ENCODE data around the gene GALNT1. TPM values are rescaled to one million over a fixed set of nuclear protein-coding genes. Genes with fewer than 3 reads are reported as not detected.
A peak's percentile ranks its signal among the peaks of the same experiment; 100 is the strongest.

The GALNT1 gene
- polyA plus RNA-seq, 4 donors: 18.4 to 178 (median 36.3) TPM

- FAIRE-seq: no peak
Measured at GRCh38 chr18:35642802-35643201, 61.3 kb downstream of the GALNT1 start.

DNA sequence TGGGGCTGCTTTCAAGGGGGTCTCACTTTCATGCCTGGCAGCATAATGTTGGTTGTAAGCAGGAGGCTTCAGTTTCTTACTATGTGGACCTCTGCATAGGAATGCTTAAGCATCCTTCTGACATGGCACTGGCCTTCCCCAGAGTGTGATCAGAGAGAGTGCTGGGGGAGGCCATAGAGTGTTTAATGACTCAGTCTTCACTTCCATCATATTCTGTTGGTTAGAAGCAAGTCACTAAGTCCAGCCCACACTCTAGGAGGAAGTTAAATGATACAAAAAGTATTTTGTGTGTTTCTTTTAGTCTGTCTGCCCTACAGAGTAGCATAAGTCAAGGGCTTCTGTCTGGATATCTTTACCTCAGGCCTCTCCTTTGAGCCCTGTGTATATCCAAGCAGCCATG is 64.9 kb downstream of the GALNT1 start:
- no peak for FAIRE-seq
- Histone ChIP-seq H3K4me1 (ENCODE audit: control insufficient read depth in 3 of 3, insufficient read depth in 2 of 3, low read depth in 1 of 3, low read length in 2 of 3) (no peaks in the 10 kb centered on the region), H3K4me3 (ENCODE audit: low read depth in 1 of 3, low read length in 3 of 3) (no peak overlapping the region)

More at GRCh38 chr18:35642802-35643201, 61.3 kb downstream of the GALNT1 start:
- DNase-seq: no peak
- peaks cover 0 to 25% of the 10 kb centered on the region in 2 donors for H3K9me3 ChIP-seq (ENCODE audit: control insufficient read depth in 2 of 2, insufficient read depth in 1 of 2, low read depth in 1 of 2, low read length in 1 of 2)
- WGBS, 3 donors: 93 to 99% (median 95%) methylated on average over 4 of the region's 4 CpGs
- H3K27ac ChIP-seq (ENCODE audit: low read depth in 1 of 3, low read length in 2 of 3): no peak overlapping the region
- H3K27me3 ChIP-seq (ENCODE audit: control insufficient read depth in 3 of 3, insufficient read depth in 3 of 3, low read length in 3 of 3): no peaks in the 10 kb centered on the region
- H3K36me3 ChIP-seq (ENCODE audit: control insufficient read depth in 3 of 3, insufficient read depth in 2 of 3, low read depth in 1 of 3, low read length in 3 of 3): peaks cover 0 to 9% (median 0%) of the 10 kb centered on the region in 3 donors
- H3K4me3 ChIP-seq (ENCODE audit: low read depth in 1 of 3, low read length in 3 of 3): no peak overlapping the region
- no peaks in the 10 kb centered on the region for H3K4me1 ChIP-seq (ENCODE audit: control insufficient read depth in 3 of 3, insufficient read depth in 2 of 3, low read depth in 1 of 3, low read length in 2 of 3)

GRCh38 chr18:35653392-35654135 is 72.0 kb downstream of the GALNT1 start:
- no peak for DNase-seq
- no peaks in the 10 kb centered on the region for H3K4me1 ChIP-seq (ENCODE audit: control insufficient read depth in 3 of 3, insufficient read depth in 2 of 3, low read depth in 1 of 3, low read length in 2 of 3)
- H3K9me3 ChIP-seq (ENCODE audit: control insufficient read depth in 2 of 2, insufficient read depth in 1 of 2, low read depth in 1 of 2, low read length in 1 of 2): peaks cover 0 to 10% of the 10 kb centered on the region in 2 donors
- peaks cover 0 to 12% (median 2%) of the 10 kb centered on the region in 3 donors for H3K36me3 ChIP-seq (ENCODE audit: control insufficient read depth in 3 of 3, insufficient read depth in 2 of 3, low read depth in 1 of 3, low read length in 3 of 3)
- WGBS, 3 donors: 74 to 84% (median 81%) methylated on average over 4 of the region's 4 CpGs
- H3K27ac ChIP-seq (ENCODE audit: low read depth in 1 of 3, low read length in 2 of 3): no peak overlapping the region
- FAIRE-seq: no peak
- no peak overlapping the region for H3K4me3 ChIP-seq (ENCODE audit: low read depth in 1 of 3, low read length in 3 of 3)
- H3K27me3 ChIP-seq (ENCODE audit: control insufficient read depth in 3 of 3, insufficient read depth in 3 of 3, low read length in 3 of 3): no peaks in the 10 kb centered on the region

More for the DNA sequence above, 64.9 kb downstream of the GALNT1 start:
- Histone ChIP-seq H3K9me3 (ENCODE audit: control insufficient read depth in 2 of 2, insufficient read depth in 1 of 2, low read depth in 1 of 2, low read length in 1 of 2) (peaks cover 0 to 25% of the 10 kb centered on the region in 2 donors), H3K27ac (ENCODE audit: low read depth in 1 of 3, low read length in 2 of 3) (no peak overlapping the region), H3K27me3 (ENCODE audit: control insufficient read depth in 3 of 3, insufficient read depth in 3 of 3, low read length in 3 of 3) (no peaks in the 10 kb centered on the region), H3K36me3 (ENCODE audit: control insufficient read depth in 3 of 3, insufficient read depth in 2 of 3, low read depth in 1 of 3, low read length in 3 of 3) (peaks cover 0 to 6% (median 0%) of the 10 kb centered on the region in 3 donors)
- no peak for DNase-seq

DNA sequence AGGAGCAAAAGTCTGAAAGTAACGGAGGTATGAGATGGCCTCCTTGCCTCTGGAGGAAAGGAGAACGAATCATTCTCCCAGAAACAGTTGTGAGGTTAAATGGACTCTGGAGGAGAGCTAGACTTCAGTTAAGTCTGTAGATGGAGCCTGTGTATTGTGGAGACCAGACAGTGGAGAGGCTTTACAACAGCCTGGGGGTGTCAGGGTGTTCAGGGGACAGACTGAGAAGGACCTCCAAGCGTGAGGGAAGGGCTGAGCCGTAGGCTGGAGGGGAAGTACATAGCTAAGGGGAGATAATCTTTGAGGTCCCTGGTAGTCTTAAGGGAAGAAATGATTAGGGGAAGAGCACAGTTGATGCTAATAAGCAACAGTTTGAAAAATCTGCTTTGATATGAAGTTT is 76.6 kb downstream of the GALNT1 start:
- no peak for DNase-seq
- H3K4me1 ChIP-seq (ENCODE audit: control insufficient read depth in 3 of 3, insufficient read depth in 2 of 3, low read depth in 1 of 3, low read length in 2 of 3): no peaks in the 10 kb centered on the region
- FAIRE-seq: no peak
- no peak overlapping the region for H3K27ac ChIP-seq (ENCODE audit: low read depth in 1 of 3, low read length in 2 of 3)
- peaks cover 0 to 9% (median 2%) of the 10 kb centered on the region in 3 donors for H3K36me3 ChIP-seq (ENCODE audit: control insufficient read depth in 3 of 3, insufficient read depth in 2 of 3, low read depth in 1 of 3, low read length in 3 of 3)
- H3K4me3 ChIP-seq (ENCODE audit: low read depth in 1 of 3, low read length in 3 of 3): no peak overlapping the region
- no peaks in the 10 kb centered on the region for H3K9me3 ChIP-seq (ENCODE audit: control insufficient read depth in 2 of 2, insufficient read depth in 1 of 2, low read depth in 1 of 2, low read length in 1 of 2)
- 92 to 96% (median 95%) methylated on average over 4 of the region's 4 CpGs for WGBS, 3 donors
- H3K27me3 ChIP-seq (ENCODE audit: control insufficient read depth in 3 of 3, insufficient read depth in 3 of 3, low read length in 3 of 3): no peaks in the 10 kb centered on the region

GRCh38 chr18:35661483-35662146 is 80.1 kb downstream of the GALNT1 start:
- H3K27me3 ChIP-seq (ENCODE audit: control insufficient read depth in 3 of 3, insufficient read depth in 3 of 3, low read length in 3 of 3): no peaks in the 10 kb centered on the region
- no peak for DNase-seq
- no peak overlapping the region for H3K4me3 ChIP-seq (ENCODE audit: low read depth in 1 of 3, low read length in 3 of 3)
- H3K27ac ChIP-seq (ENCODE audit: low read depth in 1 of 3, low read length in 2 of 3): no peak overlapping the region
- H3K9me3 ChIP-seq (ENCODE audit: control insufficient read depth in 2 of 2, insufficient read depth in 1 of 2, low read depth in 1 of 2, low read length in 1 of 2): no peaks in the 10 kb centered on the region
- H3K36me3 ChIP-seq (ENCODE audit: control insufficient read depth in 3 of 3, insufficient read depth in 2 of 3, low read depth in 1 of 3, low read length in 3 of 3): peaks cover 0 to 9% (median 0%) of the 10 kb centered on the region in 3 donors
- H3K4me1 ChIP-seq (ENCODE audit: control insufficient read depth in 3 of 3, insufficient read depth in 2 of 3, low read depth in 1 of 3, low read length in 2 of 3): no peaks in the 10 kb centered on the region
- WGBS, 3 donors: 60 to 77% (median 67%) methylated on average over 5 of the region's 5 CpGs
- no peak for FAIRE-seq

GRCh38 chr18:35662293-35663062 is 80.9 kb downstream of the GALNT1 start:
- DNase-seq (no peak), FAIRE-seq (no peak)
- H3K36me3 ChIP-seq (ENCODE audit: control insufficient read depth in 3 of 3, insufficient read depth in 2 of 3, low read depth in 1 of 3, low read length in 3 of 3): peaks cover 0 to 5% (median 0%) of the 10 kb centered on the region in 3 donors
- no peak overlapping the region for H3K4me3 ChIP-seq (ENCODE audit: low read depth in 1 of 3, low read length in 3 of 3)
- no peak overlapping the region for H3K27ac ChIP-seq (ENCODE audit: low read depth in 1 of 3, low read length in 2 of 3)
- no peaks in the 10 kb centered on the region for H3K27me3 ChIP-seq (ENCODE audit: control insufficient read depth in 3 of 3, insufficient read depth in 3 of 3, low read length in 3 of 3)
- 76 to 82% (median 81%) methylated on average over 3 of the region's 3 CpGs for WGBS, 3 donors
- no peaks in the 10 kb centered on the region for H3K4me1 ChIP-seq (ENCODE audit: control insufficient read depth in 3 of 3, insufficient read depth in 2 of 3, low read depth in 1 of 3, low read length in 2 of 3)
- H3K9me3 ChIP-seq (ENCODE audit: control insufficient read depth in 2 of 2, insufficient read depth in 1 of 2, low read depth in 1 of 2, low read length in 1 of 2): no peaks in the 10 kb centered on the region

- Histone ChIP-seq H3K9me3 (ENCODE audit: control insufficient read depth in 2 of 2, insufficient read depth in 1 of 2, low read depth in 1 of 2, low read length in 1 of 2) (peaks cover 0 to 4% of the 10 kb centered on the region in 2 donors), H3K4me3 (ENCODE audit: low read depth in 1 of 3, low read length in 3 of 3) (no peak overlapping the region), H3K27ac (ENCODE audit: low read depth in 1 of 3, low read length in 2 of 3) (peak overlapping the region; percentile 47 to 80 (median 77)), H3K36me3 (ENCODE audit: control insufficient read depth in 3 of 3, insufficient read depth in 2 of 3, low read depth in 1 of 3, low read length in 3 of 3) (peaks cover 0 to 12% (median 2%) of the 10 kb centered on the region in 3 donors), H3K27me3 (ENCODE audit: control insufficient read depth in 3 of 3, insufficient read depth in 3 of 3, low read length in 3 of 3) (no peaks in the 10 kb centered on the region), H3K4me1 (ENCODE audit: control insufficient read depth in 3 of 3, insufficient read depth in 2 of 3, low read depth in 1 of 3, low read length in 2 of 3) (peaks cover 0 to 6% (median 2%) of the 10 kb centered on the region in 3 donors)
- FAIRE-seq: no peak
- 18 to 46% (median 36%) methylated on average over 1 of the region's 1 CpG for WGBS, 3 donors
- DNase-seq: peak; percentile 65 to 87
Measured at GRCh38 chr18:35671966-35672603, 90.5 kb downstream of the GALNT1 start.

DNA sequence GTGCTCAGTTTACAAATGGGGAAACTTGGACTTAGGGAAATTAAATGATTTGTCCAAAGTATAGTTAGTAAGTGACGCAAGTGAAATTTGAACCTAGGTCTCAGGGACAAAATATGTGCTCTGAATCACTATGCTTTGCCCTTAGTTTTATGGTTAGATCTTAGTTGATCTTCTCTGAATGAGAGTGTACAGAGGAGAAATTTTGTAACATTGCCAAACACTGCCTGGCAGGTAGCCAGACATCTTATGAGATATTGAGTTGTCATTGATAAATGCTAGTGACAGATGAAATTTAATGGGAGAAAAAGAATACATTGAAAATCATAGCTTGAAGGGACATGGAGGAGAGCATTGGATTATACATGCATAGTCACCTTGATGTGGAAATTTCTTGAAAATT is 91.4 kb downstream of the GALNT1 start:
- peaks cover 0 to 4% of the 10 kb centered on the region in 2 donors for H3K9me3 ChIP-seq (ENCODE audit: control insufficient read depth in 2 of 2, insufficient read depth in 1 of 2, low read depth in 1 of 2, low read length in 1 of 2)
- H3K27me3 ChIP-seq (ENCODE audit: control insufficient read depth in 3 of 3, insufficient read depth in 3 of 3, low read length in 3 of 3): no peaks in the 10 kb centered on the region
- H3K4me3 ChIP-seq (ENCODE audit: low read depth in 1 of 3, low read length in 3 of 3): no peak overlapping the region
- H3K4me1 ChIP-seq (ENCODE audit: control insufficient read depth in 3 of 3, insufficient read depth in 2 of 3, low read depth in 1 of 3, low read length in 2 of 3): peaks cover 0 to 6% (median 2%) of the 10 kb centered on the region in 3 donors
- DNase-seq (peak; percentile 67 to 91), FAIRE-seq (peak; percentile 49)
- H3K27ac ChIP-seq (ENCODE audit: low read depth in 1 of 3, low read length in 2 of 3): peak overlapping the region in 1 of 3 donors; percentile 77
- peaks cover 0 to 12% (median 2%) of the 10 kb centered on the region in 3 donors for H3K36me3 ChIP-seq (ENCODE audit: control insufficient read depth in 3 of 3, insufficient read depth in 2 of 3, low read depth in 1 of 3, low read length in 3 of 3)
- 22 to 73% (median 44%) methylated on average over 1 of the region's 1 CpG for WGBS, 3 donors

Measured in small intestine (tissue), 7 donors.